Measurements from ENCODE around the gene HS3ST4. TPM values are rescaled to one million over a fixed set of nuclear protein-coding genes. Genes with fewer than 3 reads are reported as not detected.
A peak's percentile ranks its signal among the peaks of the same experiment; 100 is the strongest.

HS3ST4 gene
- total RNA-seq, 8 experiments from 2014 or later = 0.36 to 2.4 (median 1.3) TPM

- 0 to 100% (median 17%) methylated on average over 1 of the region's 1 CpG; no CpG with 5 or more reads in 5 of the 10 experiments for WGBS, 10 experiments
- no peak for ATAC-seq (replicated peaks in 6 of 8)
- Histone ChIP-seq H3K27ac (no peak overlapping the region), H3K4me1 (replicated peaks in 1 of 2) (no peaks in the 10 kb centered on the region), H3K4me3 (no peak overlapping the region)
- in situ Hi-C loops (cut with MboI; ENCODE audit: low pct_unique_long_range_greater_than_20kb in 2 of 9, low sequenced_read_pairs in 9 of 9, unreplicated experiment in 9 of 9) = no loop called here
Observed at GRCh38 chr16:25798065-25798464, 106.3 kb downstream of the HS3ST4 start.

GRCh38 chr16:25799816-25800215 is 108.1 kb downstream of the HS3ST4 start:
- H3K4me3 ChIP-seq = no peak overlapping the region
- in situ Hi-C loops (cut with MboI; ENCODE audit: low pct_unique_long_range_greater_than_20kb in 2 of 9, low sequenced_read_pairs in 9 of 9, unreplicated experiment in 9 of 9) = no loop called here
- no peak overlapping the region for H3K27ac ChIP-seq
- no peak for ATAC-seq (replicated peaks in 6 of 8)
- H3K4me1 ChIP-seq (replicated peaks in 1 of 2) = no peaks in the 10 kb centered on the region
- WGBS, 10 experiments = no CpG with 5 or more reads among the region's 1 CpG

GRCh38 chr16:25812215-25812614 is 120.5 kb downstream of the HS3ST4 start:
- no peak for ATAC-seq (replicated peaks in 6 of 8)
- Histone ChIP-seq H3K4me1 (replicated peaks in 1 of 2) (no peaks in the 10 kb centered on the region), H3K4me3 (no peak overlapping the region), H3K27ac (no peak overlapping the region)
- in situ Hi-C loops (cut with MboI; ENCODE audit: low pct_unique_long_range_greater_than_20kb in 2 of 9, low sequenced_read_pairs in 9 of 9, unreplicated experiment in 9 of 9) = loop anchor here in 1 of 9 experiments (10.0 kb wide), 1 partner anchor 57 kb away; no protein-coding TSS in a partner anchor
- 0 to 88% (median 71%) methylated on average over 1 to 5 of the region's 5 CpGs for WGBS, 10 experiments

DNA sequence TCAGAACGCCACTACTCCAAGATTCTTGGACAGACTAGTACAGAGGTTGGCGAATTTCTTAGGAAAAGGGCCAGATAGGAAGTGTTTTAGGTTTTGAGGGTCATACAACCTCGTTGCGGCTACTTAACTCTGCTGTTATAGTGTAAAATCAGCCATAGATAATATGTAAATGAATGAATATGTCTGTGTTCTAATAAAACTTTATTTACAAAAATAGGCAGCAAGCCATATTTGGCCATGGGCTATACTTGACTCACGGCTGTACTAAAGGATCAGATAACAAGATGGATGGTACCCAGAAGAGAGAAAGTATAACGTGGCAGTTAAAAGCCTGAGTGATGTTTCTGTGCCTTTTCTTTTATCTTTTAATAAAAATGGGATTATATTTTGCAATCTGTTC is 125.5 kb downstream of the HS3ST4 start:
- no peak for ATAC-seq (replicated peaks in 6 of 8)
- in situ Hi-C loops (cut with MboI; ENCODE audit: low pct_unique_long_range_greater_than_20kb in 2 of 9, low sequenced_read_pairs in 9 of 9, unreplicated experiment in 9 of 9) = loop anchor here in 1 of 9 experiments (10.0 kb wide), 1 partner anchor 62 kb away; no protein-coding TSS in a partner anchor
- no peak overlapping the region for H3K4me3 ChIP-seq
- 4 to 98% (median 71%) methylated on average over 1 to 6 of the region's 6 CpGs; no CpG with 5 or more reads in 1 of the 10 experiments for WGBS, 10 experiments
- no peak overlapping the region for H3K27ac ChIP-seq
- peaks cover 0 to 3% of the 10 kb centered on the region in 2 donors for H3K4me1 ChIP-seq (replicated peaks in 1 of 2)

- Histone ChIP-seq H3K4me1 (replicated peaks in 1 of 2) (peaks cover 0 to 3% of the 10 kb centered on the region in 2 donors), H3K27ac (no peak overlapping the region), H3K4me3 (no peak overlapping the region)
- WGBS, 10 experiments = 0 to 100% (median 85%) methylated on average over 1 to 4 of the region's 4 CpGs; no CpG with 5 or more reads in 2 of the 10 experiments
- no peak for ATAC-seq (replicated peaks in 6 of 8)
- in situ Hi-C loops (cut with MboI; ENCODE audit: low pct_unique_long_range_greater_than_20kb in 2 of 9, low sequenced_read_pairs in 9 of 9, unreplicated experiment in 9 of 9) = loop anchor here in 1 of 9 experiments (10.0 kb wide), 1 partner anchor 63 kb away; no protein-coding TSS in a partner anchor
Observed at GRCh38 chr16:25817876-25818275, 126.1 kb downstream of the HS3ST4 start.

- Histone ChIP-seq H3K4me3 (no peak overlapping the region), H3K4me1 (replicated peaks in 1 of 2) (peaks cover 0 to 3% of the 10 kb centered on the region in 2 donors), H3K27ac (no peak overlapping the region)
- ATAC-seq (replicated peaks in 6 of 8) = peak in 3 of 8 experiments; percentile 55 to 74 (median 65)
- in situ Hi-C loops (cut with MboI; ENCODE audit: low pct_unique_long_range_greater_than_20kb in 2 of 9, low sequenced_read_pairs in 9 of 9, unreplicated experiment in 9 of 9) = no loop called here
- 14 to 75% (median 59%) methylated on average over 1 to 2 of the region's 2 CpGs; no CpG with 5 or more reads in 2 of the 10 experiments for WGBS, 10 experiments
Observed at GRCh38 chr16:25823891-25824290, 132.1 kb downstream of the HS3ST4 start.

GRCh38 chr16:25827709-25828108 is 135.9 kb downstream of the HS3ST4 start:
- ATAC-seq (replicated peaks in 6 of 8) = no peak
- Histone ChIP-seq H3K4me1 (replicated peaks in 1 of 2) (no peaks in the 10 kb centered on the region), H3K4me3 (no peak overlapping the region), H3K27ac (no peak overlapping the region)
- WGBS, 10 experiments = 0 to 90% (median 52%) methylated on average over 1 to 2 of the region's 2 CpGs; no CpG with 5 or more reads in 3 of the 10 experiments
- in situ Hi-C loops (cut with MboI; ENCODE audit: low pct_unique_long_range_greater_than_20kb in 2 of 9, low sequenced_read_pairs in 9 of 9, unreplicated experiment in 9 of 9) = loop anchor here in 4 of 9 experiments (25.0 kb wide), 3 partner anchors 110 to 1310 kb away; no protein-coding TSS in a partner anchor

- WGBS, 10 experiments = 13 to 100% (median 56%) methylated on average over 1 to 3 of the region's 3 CpGs; no CpG with 5 or more reads in 3 of the 10 experiments
- H3K4me3 ChIP-seq = no peak overlapping the region
- in situ Hi-C loops (cut with MboI; ENCODE audit: low pct_unique_long_range_greater_than_20kb in 2 of 9, low sequenced_read_pairs in 9 of 9, unreplicated experiment in 9 of 9) = loop anchor here in 4 of 9 experiments (25.0 kb wide), 3 partner anchors 109 to 1309 kb away; no protein-coding TSS in a partner anchor
- no peak overlapping the region for H3K27ac ChIP-seq
- H3K4me1 ChIP-seq (replicated peaks in 1 of 2) = no peaks in the 10 kb centered on the region
- no peak for ATAC-seq (replicated peaks in 6 of 8)
Observed at GRCh38 chr16:25828510-25828909, 136.8 kb downstream of the HS3ST4 start.

GRCh38 chr16:25832291-25832690 is 140.5 kb downstream of the HS3ST4 start:
- H3K4me3 ChIP-seq = no peak overlapping the region
- no peak for ATAC-seq (replicated peaks in 6 of 8)
- no peak overlapping the region for H3K27ac ChIP-seq
- 5 to 94% (median 60%) methylated on average over 2 to 4 of the region's 4 CpGs; no CpG with 5 or more reads in 1 of the 10 experiments for WGBS, 10 experiments
- in situ Hi-C loops (cut with MboI; ENCODE audit: low pct_unique_long_range_greater_than_20kb in 2 of 9, low sequenced_read_pairs in 9 of 9, unreplicated experiment in 9 of 9) = loop anchor here in 4 of 9 experiments (25.0 kb wide), 3 partner anchors 105 to 1305 kb away; no protein-coding TSS in a partner anchor
- H3K4me1 ChIP-seq (replicated peaks in 1 of 2) = no peaks in the 10 kb centered on the region

- no peak for ATAC-seq (replicated peaks in 6 of 8)
- H3K4me3 ChIP-seq = no peak overlapping the region
- in situ Hi-C loops (cut with MboI; ENCODE audit: low pct_unique_long_range_greater_than_20kb in 2 of 9, low sequenced_read_pairs in 9 of 9, unreplicated experiment in 9 of 9) = loop anchor here in 4 of 9 experiments (25.0 kb wide), 3 partner anchors 103 to 1303 kb away; no protein-coding TSS in a partner anchor
- WGBS, 10 experiments = 0 to 90% (median 70%) methylated on average over 1 of the region's 1 CpG; no CpG with 5 or more reads in 3 of the 10 experiments
- H3K4me1 ChIP-seq (replicated peaks in 1 of 2) = no peaks in the 10 kb centered on the region
- H3K27ac ChIP-seq = no peak overlapping the region
Observed at GRCh38 chr16:25834101-25834500, 142.3 kb downstream of the HS3ST4 start.

- in situ Hi-C loops (cut with MboI; ENCODE audit: low pct_unique_long_range_greater_than_20kb in 2 of 9, low sequenced_read_pairs in 9 of 9, unreplicated experiment in 9 of 9) = loop anchor here in 4 of 9 experiments (25.0 kb wide), 3 partner anchors 102 to 1302 kb away; no protein-coding TSS in a partner anchor
- Histone ChIP-seq H3K27ac (no peak overlapping the region), H3K4me1 (replicated peaks in 1 of 2) (no peaks in the 10 kb centered on the region), H3K4me3 (no peak overlapping the region)
- no peak for ATAC-seq (replicated peaks in 6 of 8)
- WGBS, 10 experiments = 0 to 79% (median 39%) methylated on average over 1 to 2 of the region's 2 CpGs; no CpG with 5 or more reads in 2 of the 10 experiments
Observed at GRCh38 chr16:25835126-25835525, 143.4 kb downstream of the HS3ST4 start.

- Histone ChIP-seq H3K27ac (no peak overlapping the region), H3K4me3 (peak overlapping the region in 1 of 5 donors; percentile 15), H3K4me1 (replicated peaks in 1 of 2) (no peaks in the 10 kb centered on the region)
- WGBS, 10 experiments = 0 to 23% (median 8%) methylated on average over 3 to 6 of the region's 6 CpGs; no CpG with 5 or more reads in 4 of the 10 experiments
- ATAC-seq (replicated peaks in 6 of 8) = peak; percentile 11 to 74 (median 49)
- in situ Hi-C loops (cut with MboI; ENCODE audit: low pct_unique_long_range_greater_than_20kb in 2 of 9, low sequenced_read_pairs in 9 of 9, unreplicated experiment in 9 of 9) = loop anchor here in 4 of 9 experiments (25.0 kb wide), 3 partner anchors 99 to 1299 kb away; no protein-coding TSS in a partner anchor
Observed at GRCh38 chr16:25838724-25839186, 147.0 kb downstream of the HS3ST4 start.

GRCh38 chr16:25841761-25842160 is 150.0 kb downstream of the HS3ST4 start:
- 0 to 100% (median 55%) methylated on average over 1 to 3 of the region's 3 CpGs; no CpG with 5 or more reads in 1 of the 10 experiments for WGBS, 10 experiments
- in situ Hi-C loops (cut with MboI; ENCODE audit: low pct_unique_long_range_greater_than_20kb in 2 of 9, low sequenced_read_pairs in 9 of 9, unreplicated experiment in 9 of 9) = loop anchor here in 4 of 9 experiments (25.0 kb wide), 3 partner anchors 96 to 1296 kb away; no protein-coding TSS in a partner anchor
- Histone ChIP-seq H3K4me3 (no peak overlapping the region), H3K27ac (no peak overlapping the region), H3K4me1 (replicated peaks in 1 of 2) (no peaks in the 10 kb centered on the region)
- ATAC-seq (replicated peaks in 6 of 8) = no peak

Data from motor neuron (in vitro differentiated cells).